OCI-LY7 (cell line): Measurements from ENCODE around the gene AKAP11. TPM values are rescaled to one million over a fixed set of nuclear protein-coding genes. Genes with fewer than 3 reads are reported as not detected.

Experiments used
- BruUV-seq: library from RNA; stranded (reverse); fragments of 400-500 nt; replicated peaks from 2 replicates; lab custom pipeline; 2021; lab: Mats Ljungman, UMichigan
- CTCF ChIA-PET: fragments of 300-600 bp; sonication (Branson Sonifier 250); formaldehyde crosslinking; loops from one replicate; lab custom pipeline; 2022; ENCODE audit warnings: antibody characterized with exemption; ENCODE audit not compliant: unreplicated experiment; lab: Charles Lee
- POLR2A ChIA-PET: fragments of 300-600 bp; sonication (Branson Sonifier 250); formaldehyde crosslinking; loops from one replicate; lab custom pipeline; 2022; ENCODE audit warnings: antibody characterized with exemption; lab: Charles Lee
- DNase-seq: peaks from one replicate; pipeline ENCODE4 v3.0.0-alpha.2; 2015; ENCODE audit warnings: low spot score
- H2AFZ ChIP-seq: fragments of 200-600 bp; sonication (generic), shearing (Covaris generic); 2 replicates; pipeline ENCODE4 v1.6.1; 2014; ENCODE audit warnings: mild to moderate bottlenecking, antibody characterized with exemption, low read length, moderate library complexity
- H3K27ac ChIP-seq: fragments of 200-600 bp; sonication (generic); 2 replicates; pipeline ENCODE4 v1.5.1; 2014; ENCODE audit warnings: mixed run types, low read depth, mild to moderate bottlenecking, moderate library complexity, low read length, inconsistent platforms; ENCODE audit not compliant: poor library complexity, severe bottlenecking
- H3K36me3 ChIP-seq: fragments of 200-600 bp; sonication (generic); 2 replicates; pipeline ENCODE4 v1.6.1; 2014; ENCODE audit warnings: mild to moderate bottlenecking, antibody characterized with exemption, low read length, moderate library complexity, mixed read lengths; ENCODE audit not compliant: insufficient read depth
- H3K4me1 ChIP-seq: fragments of 200-600 bp; sonication (generic); 2 replicates; pipeline ENCODE4 v1.5.1; 2014; ENCODE audit warnings: mild to moderate bottlenecking, low read length; ENCODE audit not compliant: insufficient read depth, poor library complexity, severe bottlenecking
- H3K4me2 ChIP-seq: fragments of 200-600 bp; sonication (generic); 2 replicates; pipeline ENCODE4 v1.6.1; 2014; ENCODE audit warnings: mild to moderate bottlenecking, low read length
- H3K4me3 ChIP-seq: fragments of 200-600 bp; sonication (generic); 2 replicates; pipeline ENCODE4 v1.5.1; 2014; ENCODE audit warnings: mild to moderate bottlenecking, low read depth, low read length; ENCODE audit not compliant: poor library complexity, severe bottlenecking
- H3K79me2 ChIP-seq: fragments of 200-600 bp; sonication (generic); 2 replicates; pipeline ENCODE4 v1.6.1; 2016; ENCODE audit warnings: low read depth, mild to moderate bottlenecking, low read length, moderate library complexity, mixed read lengths; ENCODE audit not compliant: insufficient read depth
- H3K9me2 ChIP-seq: fragments of 200-600 bp; sonication (generic); 2 replicates; pipeline ENCODE4 v1.6.1; 2016; ENCODE audit warnings: mild to moderate bottlenecking, low read length, mixed read lengths; ENCODE audit not compliant: insufficient read depth
- H3K9me3 ChIP-seq: fragments of 200-600 bp; sonication (generic); 2 replicates; pipeline ENCODE4 v1.6.1; 2014; ENCODE audit warnings: mild to moderate bottlenecking, mixed run types, low read length, mixed read lengths
- H4K20me1 ChIP-seq: fragments of 200-600 bp; sonication (generic); 2 replicates; pipeline ENCODE4 v1.6.1; 2014; ENCODE audit warnings: mild to moderate bottlenecking, antibody characterized with exemption, low read length, moderate library complexity, mixed read lengths; ENCODE audit not compliant: insufficient read depth
- CTCF ChIP-seq: fragments of 200-600 bp; sonication (generic); conservative IDR thresholded peaks from 2 replicates; pipeline ENCODE4 v1.5.1; 2014; ENCODE audit warnings: mild to moderate bottlenecking, antibody characterized with exemption, low read length, moderate library complexity, mixed read lengths
- EZH2phosphoT487 ChIP-seq: fragments of 200-600 bp; sonication (generic); IDR thresholded peaks from 2 replicates; pipeline ENCODE4 v1.6.1; 2018; ENCODE audit warnings: low read depth, borderline replicate concordance, mild to moderate bottlenecking, mixed run types, antibody characterized with exemption, low read length, moderate library complexity, mixed read lengths
- intact Hi-C: fragments of 100-400 bp; cut with micrococcal nuclease; formaldehyde crosslinking; loops from one replicate; pipeline ENCODE4 v1.10.0; 2022; ENCODE audit not compliant: unreplicated experiment
- total RNA-seq, 2 experiments: library from RNA; depleted of rRNA in 1 of 2; stranded (reverse); fragments of >200 nt in 1 of 2; shearing (Covaris generic) in 1 of 2; gene quantifications; 2 replicates each; pipeline ENCODE4 v1.2.3, GENCODE V29; 2014 to 2022

The AKAP11 gene
- total RNA-seq, 2 experiments from 2014 or later = 13.6 to 29.2 TPM

DNA sequence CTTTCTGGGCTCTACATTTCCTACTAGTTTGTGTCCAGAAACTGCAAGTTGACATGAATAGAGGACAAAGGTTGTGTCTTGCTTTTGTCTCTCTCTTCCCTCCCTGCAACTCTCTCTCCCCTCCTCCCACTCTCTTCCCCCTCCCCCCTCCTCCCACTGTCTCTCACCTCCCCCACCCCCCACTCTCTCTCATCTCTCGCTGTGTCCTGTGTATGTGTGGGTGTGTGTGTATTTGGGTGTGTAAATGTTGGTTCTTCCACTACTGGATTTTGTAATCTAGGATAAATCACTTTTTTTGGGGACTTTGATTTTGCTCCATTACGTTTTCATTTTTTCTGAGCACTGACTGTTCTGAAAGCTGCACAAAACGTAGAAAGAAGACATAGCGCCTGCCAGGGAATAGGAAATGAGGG lies 48.4 kb downstream of the AKAP11 start:
- no peak for DNase-seq
- H3K9me3 ChIP-seq = no peaks in the 10 kb centered on the region
- no peak overlapping the region for H3K4me3 ChIP-seq
- no peak overlapping the region for H3K4me2 ChIP-seq
- H3K9me2 ChIP-seq = no peaks in the 10 kb centered on the region
- peaks cover 73% of the 10 kb centered on the region for H3K36me3 ChIP-seq
- CTCF ChIA-PET = no interaction called here
- H3K27ac ChIP-seq = no peak overlapping the region
- BruUV-seq = no TSS peak
- intact Hi-C loops = no loop called here
- no peak for TF ChIP-seq CTCF
- TF ChIP-seq EZH2phosphoT487 = no peak
- no peaks in the 10 kb centered on the region for H3K4me1 ChIP-seq
- H3K79me2 ChIP-seq = no peaks in the 10 kb centered on the region
- H4K20me1 ChIP-seq = no peaks in the 10 kb centered on the region
- H2AFZ ChIP-seq = no peak overlapping the region
- POLR2A ChIA-PET = no interaction called here

GRCh38 chr13:42322806-42323205 lies 50.9 kb downstream of the AKAP11 start:
- TF ChIP-seq CTCF = no peak
- no peak for TF ChIP-seq EZH2phosphoT487
- Histone ChIP-seq H3K4me2 (no peak overlapping the region), H3K36me3 (peaks cover 49% of the 10 kb centered on the region), H3K27ac (no peak overlapping the region), H4K20me1 (no peaks in the 10 kb centered on the region), H3K9me3 (no peaks in the 10 kb centered on the region), H3K79me2 (no peaks in the 10 kb centered on the region), H3K4me1 (no peaks in the 10 kb centered on the region), H2AFZ (no peak overlapping the region), H3K4me3 (no peak overlapping the region), H3K9me2 (no peaks in the 10 kb centered on the region)
- intact Hi-C loops = no loop called here
- ChIA-PET CTCF (no interaction called here), POLR2A (interaction anchor here (0.8 kb wide), 1 partner anchor 11 kb away, joined by 3 read pairs; no protein-coding TSS in a partner anchor)
- DNase-seq = no peak
- BruUV-seq = no TSS peak

DNA sequence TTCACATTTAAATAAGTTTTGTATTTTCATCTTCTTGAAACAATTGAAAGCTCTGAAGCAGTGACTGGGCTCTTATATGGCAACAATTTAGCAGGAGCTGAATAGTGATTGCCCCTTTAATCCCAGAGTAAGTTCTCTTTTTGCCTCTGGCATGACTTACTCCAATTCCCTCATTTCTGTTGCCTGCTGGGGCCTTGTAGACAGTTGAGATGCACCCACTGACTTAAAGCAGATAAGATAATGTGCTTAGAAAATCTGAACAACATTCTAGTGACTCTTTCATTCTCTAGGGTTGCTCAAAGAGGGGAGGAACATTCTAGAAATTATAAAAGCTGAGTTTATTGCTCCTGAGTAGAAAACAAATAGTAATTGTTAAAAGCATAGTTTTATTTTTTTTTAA lies 52.8 kb downstream of the AKAP11 start:
- no peaks in the 10 kb centered on the region for H3K79me2 ChIP-seq
- no peaks in the 10 kb centered on the region for H4K20me1 ChIP-seq
- no peaks in the 10 kb centered on the region for H3K4me1 ChIP-seq
- no peak overlapping the region for H2AFZ ChIP-seq
- H3K4me2 ChIP-seq = no peak overlapping the region
- TF ChIP-seq CTCF (no peak), EZH2phosphoT487 (no peak)
- no TSS peak for BruUV-seq
- intact Hi-C loops = no loop called here
- POLR2A ChIA-PET = no interaction called here
- H3K9me2 ChIP-seq = no peaks in the 10 kb centered on the region
- no peak for DNase-seq
- H3K4me3 ChIP-seq = no peak overlapping the region
- H3K27ac ChIP-seq = no peak overlapping the region
- CTCF ChIA-PET = no interaction called here
- peaks cover 32% of the 10 kb centered on the region; the same call in 1 of the 2 replicates for H3K36me3 ChIP-seq
- H3K9me3 ChIP-seq = no peaks in the 10 kb centered on the region
